ENCODE measurements around the gene PRDM7.
"Not testable (repeated sequence)": the region's sequence is repeated elsewhere in the genome, so short reads cannot be mapped to it uniquely, and the experiment has no call there.

Gene PRDM7

GRCh38 chr16:90072442-90073105, 4.6 kb downstream of the PRDM7 start:
- no peak for DNase-seq (ENCODE audit: low read depth in 2 of 2)

- no peak for DNase-seq (ENCODE audit: low read depth in 2 of 2)
Measured at GRCh38 chr16:90070440-90070839, 6.7 kb downstream of the PRDM7 start.

- no peak for DNase-seq (ENCODE audit: low read depth in 2 of 2)
Measured at GRCh38 chr16:90061437-90061836, 15.7 kb downstream of the PRDM7 start.

GRCh38 chr16:90057738-90058173, 19.4 kb downstream of the PRDM7 start:
- peak in 1 of 2 experiments; percentile 20 for DNase-seq (ENCODE audit: low read depth in 2 of 2)

GRCh38 chr16:90056521-90056920, 20.6 kb downstream of the PRDM7 start:
- DNase-seq (ENCODE audit: low read depth in 2 of 2), result not testable (repeated sequence)

- no peak for DNase-seq (ENCODE audit: low read depth in 2 of 2)
Measured at GRCh38 chr16:90055371-90055770, 21.8 kb downstream of the PRDM7 start.

- no peak for DNase-seq (ENCODE audit: low read depth in 2 of 2)
Measured at GRCh38 chr16:90054554-90054953, 22.6 kb downstream of the PRDM7 start.

- no peak for DNase-seq (ENCODE audit: low read depth in 2 of 2)
Measured at GRCh38 chr16:90053902-90054500, 23.1 kb downstream of the PRDM7 start.

GRCh38 chr16:90050969-90051368, 26.2 kb downstream of the PRDM7 start:
- no peak for DNase-seq (ENCODE audit: low read depth in 2 of 2)

GRCh38 chr16:90048737-90049330, 28.3 kb downstream of the PRDM7 start:
- DNase-seq (ENCODE audit: low read depth in 2 of 2), result no peak

GRCh38 chr16:90048347-90048722, 28.8 kb downstream of the PRDM7 start:
- DNase-seq (ENCODE audit: low read depth in 2 of 2), result no peak

- DNase-seq (ENCODE audit: low read depth in 2 of 2), result no peak
Measured at GRCh38 chr16:90047714-90048346, 29.3 kb downstream of the PRDM7 start.

GRCh38 chr16:90046971-90047713, 30.0 kb downstream of the PRDM7 start:
- no peak for DNase-seq (ENCODE audit: low read depth in 2 of 2)

GRCh38 chr16:90046122-90046970, 30.8 kb downstream of the PRDM7 start:
- no peak for DNase-seq (ENCODE audit: low read depth in 2 of 2)

- DNase-seq (ENCODE audit: low read depth in 2 of 2), result no peak
Measured at GRCh38 chr16:90044111-90044551, 33.0 kb downstream of the PRDM7 start.

GRCh38 chr16:90043526-90043925, 33.6 kb downstream of the PRDM7 start:
- DNase-seq (ENCODE audit: low read depth in 2 of 2), result no peak

GRCh38 chr16:90042946-90043514, 34.1 kb downstream of the PRDM7 start:
- DNase-seq (ENCODE audit: low read depth in 2 of 2), result no peak

GRCh38 chr16:90041896-90042473, 35.1 kb downstream of the PRDM7 start:
- DNase-seq (ENCODE audit: low read depth in 2 of 2), result no peak

- DNase-seq (ENCODE audit: low read depth in 2 of 2), result no peak
Measured at GRCh38 chr16:90040152-90041023, 36.7 kb downstream of the PRDM7 start.

All from fibroblast of skin of left biceps (primary cell).